Panc1 (cell line): ENCODE measurements around the gene TEX11. TPM values are rescaled to one million over a fixed set of nuclear protein-coding genes. Genes with fewer than 3 reads are reported as not detected.

Experiments
- ATAC-seq: fragments of 200-7000 bp; cut with Tn5 transposase; 2 replicates; pipeline ENCODE4 v1.9.1; 2020; ENCODE audit warnings: mild to moderate bottlenecking, moderate library complexity
- BruUV-seq: library from RNA; stranded (reverse); fragments of 400-500 nt; replicated peaks from 2 replicates; lab custom pipeline; 2021; lab: Mats Ljungman, UMichigan
- CTCF ChIA-PET: fragments of 300-600 bp; sonication (Branson Sonifier 250); formaldehyde crosslinking; loops from one replicate; lab custom pipeline; 2022; ENCODE audit warnings: antibody characterized with exemption; lab: Charles Lee
- POLR2A ChIA-PET: fragments of 300-600 bp; sonication (Branson Sonifier 250); formaldehyde crosslinking; loops from one replicate; lab custom pipeline; 2022; ENCODE audit warnings: antibody characterized with exemption; lab: Charles Lee
- DNase-seq: peaks from one replicate; pipeline ENCODE4 v3.0.0-alpha.2; 2010; ENCODE audit warnings: low read depth, low spot score
- H3K27ac ChIP-seq: 2 replicates; pipeline ENCODE4 v1.5.1; 2011; ENCODE audit warnings: mild to moderate bottlenecking, low read length, inconsistent platforms
- H3K27me3 ChIP-seq: fragments of 200-500 bp; sonication (Bioruptor generic); 2 replicates; pipeline ENCODE4 v1.6.0; 2014; ENCODE audit warnings: low read length, inconsistent platforms; ENCODE audit not compliant: control insufficient read depth, insufficient read depth
- H3K36me3 ChIP-seq: fragments of 200-500 bp; sonication (Bioruptor generic); 2 replicates; pipeline ENCODE4 v1.5.1; 2014; ENCODE audit warnings: inconsistent platforms, mild to moderate bottlenecking, low read length, moderate library complexity; ENCODE audit not compliant: control insufficient read depth, insufficient read depth
- H3K4me1 ChIP-seq: 2 replicates; pipeline ENCODE4 v1.5.1; 2011; ENCODE audit warnings: inconsistent platforms, mild to moderate bottlenecking, low read length, moderate library complexity; ENCODE audit not compliant: control insufficient read depth, insufficient read depth
- H3K4me3 ChIP-seq, 2 experiments: 2 replicates each; pipeline ENCODE4 v1.5.1; 2011 to 2012; ENCODE audit warnings: low read depth in 2 of 2, low read length in 2 of 2, mild to moderate bottlenecking in 2 of 2, inconsistent platforms in 1 of 2, moderate library complexity in 1 of 2
- H3K9me3 ChIP-seq: fragments of 200-500 bp; sonication (Bioruptor generic); 2 replicates; pipeline ENCODE4 v1.5.1; 2014; ENCODE audit warnings: low read depth, mild to moderate bottlenecking, inconsistent platforms, low read length, moderate library complexity; ENCODE audit not compliant: control insufficient read depth, insufficient read depth
- CTCF ChIP-seq: fragments of 450-650 bp; IDR thresholded peaks from 2 replicates; pipeline ENCODE4 v1.5.1; 2017; ENCODE audit warnings: mild to moderate bottlenecking
- POLR2AphosphoS5 ChIP-seq: IDR thresholded peaks from 2 replicates; pipeline ENCODE4 v1.6.1; 2012; ENCODE audit warnings: mild to moderate bottlenecking, low read depth, low read length, moderate library complexity
- REST ChIP-seq, 2 experiments: IDR thresholded peaks; 2 replicates each; pipeline ENCODE4 v1.6.1; 2011 to 2012; ENCODE audit warnings: low read depth in 2 of 2, control low read depth in 1 of 2, low read length in 1 of 2, mild to moderate bottlenecking in 1 of 2, moderate library complexity in 1 of 2; ENCODE audit not compliant: insufficient read depth in 1 of 2
- SIN3A ChIP-seq: IDR thresholded peaks from 2 replicates; pipeline ENCODE4 v1.6.1; 2012; ENCODE audit warnings: low read depth, mild to moderate bottlenecking, low read length, moderate library complexity, borderline replicate concordance; ENCODE audit not compliant: insufficient read depth
- TCF7L2 ChIP-seq: IDR thresholded peaks from 2 replicates; pipeline ENCODE4 v1.6.1; 2011; ENCODE audit warnings: mild to moderate bottlenecking, low read depth, low read length, inconsistent platforms
- in situ Hi-C: cut with HindIII; loops from 2 replicates; pipeline ENCODE4 v1.10.0; 2016; ENCODE audit warnings: low sequenced_read_pairs, low pct_unique_long_range_greater_than_20kb
- intact Hi-C: fragments of 100-400 bp; cut with micrococcal nuclease; formaldehyde crosslinking; loops from one replicate; pipeline ENCODE4 v1.10.0; 2022; ENCODE audit not compliant: unreplicated experiment
- total RNA-seq: library from RNA; stranded (reverse); gene quantifications from one replicate; pipeline ENCODE4 v1.2.1, GENCODE V29; 2021; ENCODE audit not compliant: unreplicated experiment

Gene TEX11
- total RNA-seq, 1 experiment from 2014 or later = not detected

- ATAC-seq = no peak
- POLR2A ChIA-PET = no interaction called here
- BruUV-seq = no TSS peak
Observed at GRCh38 chrX:70635669-70636068, 272.8 kb downstream of the TEX11 start.

GRCh38 chrX:70635227-70635626 lies 273.3 kb downstream of the TEX11 start:
- DNase-seq (no peak), ATAC-seq (no peak)
- no peak for TF ChIP-seq POLR2AphosphoS5
- no peak for TF ChIP-seq TCF7L2
- TF ChIP-seq REST (IDR thresholded peaks at IDR 0.05; ENCODE audit: insufficient read depth in 1 of 2, low read depth in 2 of 2, low read length in 1 of 2) = no peak
- TF ChIP-seq CTCF = no peak
- TF ChIP-seq SIN3A = no peak
- H3K4me1 ChIP-seq = no peaks in the 10 kb centered on the region
- no TSS peak for BruUV-seq
- ChIA-PET CTCF (interaction anchor here (0.7 kb wide), 1 partner anchor 667 kb away, joined by 7 read pairs; no protein-coding TSS in a partner anchor), POLR2A (no interaction called here)
- H3K9me3 ChIP-seq = no peaks in the 10 kb centered on the region
- no peak overlapping the region for H3K4me3 ChIP-seq
- no peaks in the 10 kb centered on the region for H3K27me3 ChIP-seq
- no peak overlapping the region for H3K27ac ChIP-seq
- no peaks in the 10 kb centered on the region for H3K36me3 ChIP-seq
- in situ Hi-C loops (no loop called here), intact Hi-C loops (no loop called here)

More at GRCh38 chrX:70635669-70636068, 272.8 kb downstream of the TEX11 start:
- no peaks in the 10 kb centered on the region for H3K27me3 ChIP-seq
- no peak for TF ChIP-seq POLR2AphosphoS5
- no peak for TF ChIP-seq SIN3A
- TF ChIP-seq CTCF = no peak
- no peak for DNase-seq
- H3K9me3 ChIP-seq = no peaks in the 10 kb centered on the region
- H3K4me3 ChIP-seq = no peak overlapping the region
- no peaks in the 10 kb centered on the region for H3K4me1 ChIP-seq
- no peak overlapping the region for H3K27ac ChIP-seq
- intact Hi-C loops = no loop called here
- no peaks in the 10 kb centered on the region for H3K36me3 ChIP-seq
- in situ Hi-C loops = no loop called here
- CTCF ChIA-PET = no interaction called here
